ENCODE measurements around the gene CYP2D6.
"Not testable (repeated sequence)": the region's sequence is repeated elsewhere in the genome, so short reads cannot be mapped to it uniquely, and the experiment has no call there.

The CYP2D6 gene

DNA sequence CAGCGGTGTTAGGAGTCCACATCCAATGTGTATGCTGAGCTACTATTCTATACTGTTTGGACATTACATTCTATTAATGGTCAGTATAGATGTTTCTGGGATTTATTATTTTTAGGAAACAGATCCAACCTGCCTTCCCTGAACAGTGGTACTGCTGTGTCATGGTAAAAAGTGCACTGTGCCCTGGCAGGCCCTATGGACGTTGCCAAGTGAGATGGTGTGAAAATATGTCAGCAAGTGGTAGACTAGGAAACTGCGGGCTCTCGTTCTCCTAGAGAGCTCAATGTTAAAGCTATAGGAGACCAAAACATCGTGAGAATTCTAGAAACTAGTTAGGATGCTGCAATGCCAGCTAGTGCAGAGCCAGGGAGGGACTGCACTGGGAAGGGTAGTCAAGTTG lies 26.0 kb upstream of the CYP2D6 start:
- no peak for DNase-seq

DNA sequence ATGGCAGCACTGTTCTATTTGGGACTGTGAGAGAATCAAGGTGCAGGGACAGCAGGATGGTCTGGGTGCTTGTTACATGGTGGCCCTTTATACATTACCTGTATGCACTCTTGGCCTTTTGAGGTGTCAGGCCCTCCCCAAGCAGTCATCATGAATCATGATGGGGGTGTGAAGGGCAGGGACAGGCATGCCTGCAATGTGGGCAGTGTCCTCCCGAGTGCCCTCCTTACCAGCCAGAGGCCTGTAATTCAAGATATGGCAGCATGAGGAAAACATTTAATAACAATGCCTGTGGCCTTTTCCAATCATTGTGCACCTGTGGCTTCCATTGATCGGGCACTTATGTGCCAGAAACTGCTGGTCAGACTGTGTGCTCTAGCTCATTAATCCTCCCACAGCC lies 25.5 kb upstream of the CYP2D6 start:
- no peak for DNase-seq

DNA sequence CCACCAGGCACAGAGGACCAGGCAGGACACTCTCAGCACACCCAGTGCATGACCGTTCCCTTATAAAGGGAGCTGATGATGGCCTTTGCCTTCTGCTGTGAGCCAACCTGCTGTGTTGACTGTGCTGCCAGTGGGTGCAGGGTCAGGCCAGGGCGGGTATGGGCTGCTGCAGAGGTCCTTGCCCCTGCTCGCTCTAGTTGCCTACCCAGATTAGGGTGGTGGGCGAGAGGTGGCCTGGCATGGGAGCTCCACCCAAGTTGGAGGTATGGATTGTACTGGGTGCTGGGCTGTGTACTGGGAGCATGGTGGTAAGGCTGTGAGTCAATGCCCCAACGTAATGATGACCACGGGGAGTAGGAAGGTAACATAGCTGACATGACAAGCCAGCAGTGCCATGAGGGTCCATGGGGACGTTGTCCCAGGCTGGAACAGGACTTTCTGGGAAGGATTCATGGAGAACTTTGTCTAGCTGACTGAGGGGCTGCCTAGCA lies 24.5 kb upstream of the CYP2D6 start:
- no peak for DNase-seq

DNA sequence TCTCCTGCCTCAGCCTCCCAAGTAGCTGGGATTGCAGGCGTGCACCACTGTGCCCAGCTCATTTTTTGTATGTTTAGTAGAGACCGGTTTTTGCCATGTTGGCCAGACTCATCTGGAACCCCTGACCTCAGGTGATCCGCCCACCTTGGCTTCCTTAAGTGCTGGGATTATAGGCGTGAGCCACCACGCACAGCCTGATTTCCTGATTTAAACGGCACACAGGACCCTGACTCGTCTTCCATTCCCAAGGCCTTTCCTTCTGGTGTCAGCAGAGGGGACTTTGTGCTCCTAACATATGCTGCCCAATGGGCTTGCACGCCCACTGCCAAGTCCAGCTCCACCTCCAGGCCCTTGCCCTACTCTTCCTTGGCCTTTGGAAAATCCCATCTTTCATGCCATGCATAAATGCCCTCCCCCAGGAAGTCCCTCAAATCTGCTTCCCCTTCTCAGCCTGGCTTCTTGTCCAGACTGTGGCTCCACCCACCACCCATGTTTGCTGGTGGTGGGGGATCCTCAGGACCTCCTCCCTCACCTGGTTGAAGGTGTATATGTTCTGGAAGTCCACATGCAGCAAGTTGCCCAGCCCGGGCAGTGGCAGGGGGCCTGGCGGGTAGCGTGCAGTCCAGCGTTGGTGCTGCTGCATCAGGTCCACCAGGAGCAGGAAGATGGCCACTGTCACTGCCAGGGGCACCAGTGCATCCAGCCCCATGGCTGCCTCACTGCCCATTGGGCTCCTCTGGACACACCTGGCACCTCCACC lies 23.9 kb upstream of the CYP2D6 start:
- DNase-seq: no peak

DNA sequence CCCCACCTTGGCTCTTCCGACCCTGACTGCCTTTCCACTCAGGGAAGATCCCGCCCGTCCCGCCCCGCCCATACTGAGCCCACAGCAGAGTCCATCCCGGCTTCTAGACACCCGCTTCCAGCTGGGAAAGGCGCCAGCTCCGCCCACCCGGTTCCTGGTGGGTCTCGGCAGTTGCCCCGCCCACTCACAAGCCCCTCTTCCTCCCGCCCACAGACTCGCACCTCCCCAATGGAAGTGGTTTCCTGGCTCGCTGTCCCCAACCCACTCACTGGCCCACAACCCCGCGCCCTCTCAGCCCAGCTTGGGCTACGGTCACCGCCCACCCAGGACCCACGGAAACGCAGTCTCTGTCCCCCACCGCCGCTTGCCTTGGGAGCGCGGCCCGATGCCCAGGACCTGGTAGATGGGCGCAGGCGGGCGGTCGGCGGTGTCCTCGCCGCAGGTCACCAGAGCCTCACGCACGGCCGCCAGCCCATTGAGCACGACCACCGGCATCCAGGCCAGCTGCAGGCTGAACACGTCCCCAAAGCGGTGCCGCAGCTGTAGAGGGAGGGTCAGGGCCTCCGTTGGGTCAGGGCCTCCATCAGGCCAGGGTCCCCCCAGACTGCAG lies 22.2 kb upstream of the CYP2D6 start:
- no peak for DNase-seq

DNA sequence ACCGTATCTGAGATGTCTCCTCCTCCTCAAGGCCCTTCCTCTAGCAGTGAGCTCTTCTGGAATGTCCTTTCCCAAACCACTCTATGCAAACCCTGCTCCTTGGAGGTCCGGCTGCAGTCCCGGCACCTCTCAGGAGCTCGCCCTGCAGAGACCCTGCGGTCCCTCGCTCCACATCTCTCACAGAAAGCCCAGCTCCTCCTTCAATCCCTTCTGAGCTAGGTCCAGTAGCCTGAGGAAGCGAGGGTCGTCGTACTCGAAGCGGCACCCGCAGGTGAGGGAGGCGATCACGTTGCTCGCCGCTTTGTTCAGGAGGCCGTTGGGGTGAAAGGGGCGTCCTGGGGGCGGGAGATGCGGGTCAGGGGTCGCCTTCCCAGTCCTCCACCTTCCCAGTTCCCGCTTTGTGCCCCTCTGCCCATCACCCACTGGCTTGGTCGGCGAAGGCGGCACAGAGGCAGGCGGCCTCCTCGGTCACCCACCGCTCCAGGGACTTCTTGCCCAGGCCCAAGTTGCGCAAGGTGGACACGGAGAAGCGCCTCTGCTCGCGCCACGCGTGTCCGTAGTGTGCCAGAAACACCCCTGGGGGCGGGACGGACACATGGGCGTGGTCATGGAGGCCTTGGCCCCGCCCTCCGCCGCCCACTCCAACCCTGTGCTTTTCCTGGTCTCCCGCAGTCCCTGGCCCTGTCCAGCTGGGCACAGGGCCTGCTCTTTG lies 21.5 kb upstream of the CYP2D6 start:
- DNase-seq: no peak

DNA sequence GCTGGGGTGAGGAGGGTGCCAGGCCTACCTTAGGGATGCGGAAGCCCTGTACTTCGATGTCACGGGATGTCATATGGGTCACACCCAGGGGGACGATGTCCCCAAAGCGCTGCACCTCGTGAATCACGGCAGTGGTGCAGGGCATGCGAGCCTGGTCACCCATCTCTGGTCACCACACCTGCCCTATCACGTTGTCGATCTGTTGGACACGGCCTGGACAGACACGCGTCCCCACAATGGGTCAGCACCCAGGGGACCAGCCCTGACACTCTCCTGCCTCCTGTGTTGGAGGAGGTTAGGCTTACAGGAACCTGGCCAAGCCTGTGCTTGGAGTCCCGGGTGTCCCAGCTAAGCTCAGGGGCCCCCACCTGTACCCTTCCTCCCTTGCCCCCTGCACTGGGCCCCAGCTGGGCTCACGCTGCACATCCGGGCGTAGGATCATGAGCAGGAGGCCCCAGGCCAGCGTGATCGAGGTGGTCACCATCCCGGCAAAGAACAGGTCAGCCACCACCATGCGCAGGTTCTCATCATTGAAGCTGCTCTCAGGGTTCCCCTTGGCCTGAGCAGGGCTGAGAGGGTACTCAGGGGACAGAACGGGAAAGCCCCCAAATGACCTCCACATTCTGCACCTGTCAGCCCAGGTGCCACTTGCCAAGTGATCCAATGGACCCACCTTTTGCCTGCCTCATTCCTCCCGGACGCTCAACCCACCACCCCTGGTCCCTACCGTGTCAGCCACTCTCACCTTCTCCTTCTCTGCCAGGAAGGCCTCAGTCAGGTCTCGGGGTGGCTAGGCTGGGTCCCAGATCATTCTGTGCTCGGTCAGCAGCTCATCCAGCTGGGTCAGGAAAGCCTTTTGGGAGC lies 20.3 kb upstream of the CYP2D6 start:
- DNase-seq: no peak

DNA sequence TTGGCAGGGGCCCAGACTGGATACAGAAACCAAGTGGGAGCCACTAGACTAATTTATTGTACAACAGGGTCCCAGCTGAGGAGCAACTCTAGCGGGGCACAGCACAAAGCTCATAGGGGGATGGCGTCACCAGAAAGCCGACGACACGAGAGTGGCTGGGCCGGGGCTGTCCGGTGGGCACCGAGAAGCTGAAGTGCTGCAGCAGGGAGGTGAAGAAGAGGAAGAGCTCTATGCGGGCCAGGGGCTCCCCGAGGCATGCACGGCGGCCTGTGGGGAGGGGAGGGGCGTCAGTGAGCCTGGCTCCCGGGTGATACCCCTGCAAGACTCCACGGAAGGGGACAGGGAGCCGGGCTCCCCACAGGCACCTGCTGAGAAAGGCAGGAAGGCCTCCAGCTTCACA lies 19.2 kb upstream of the CYP2D6 start:
- DNase-seq: not testable (repeated sequence)

DNA sequence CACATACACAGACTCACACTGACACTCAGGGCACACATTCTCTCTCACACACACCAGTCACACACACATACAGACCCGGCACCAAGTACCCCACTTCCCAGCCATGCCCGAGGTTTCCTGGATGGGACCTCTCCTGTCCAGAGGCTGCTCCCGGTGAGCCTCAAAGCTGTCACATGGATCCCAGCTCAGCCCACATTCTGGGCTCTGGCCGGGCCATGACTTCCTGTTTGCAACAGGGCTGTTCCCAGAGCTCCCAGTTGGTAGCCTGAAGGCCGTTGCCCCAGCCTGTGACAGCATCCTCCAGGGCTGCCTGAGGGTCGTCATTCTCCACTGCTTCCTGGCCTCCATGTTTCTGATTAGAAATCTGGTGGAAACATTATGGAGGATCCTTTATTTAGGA lies 14.6 kb upstream of the CYP2D6 start:
- DNase-seq: no peak

DNA sequence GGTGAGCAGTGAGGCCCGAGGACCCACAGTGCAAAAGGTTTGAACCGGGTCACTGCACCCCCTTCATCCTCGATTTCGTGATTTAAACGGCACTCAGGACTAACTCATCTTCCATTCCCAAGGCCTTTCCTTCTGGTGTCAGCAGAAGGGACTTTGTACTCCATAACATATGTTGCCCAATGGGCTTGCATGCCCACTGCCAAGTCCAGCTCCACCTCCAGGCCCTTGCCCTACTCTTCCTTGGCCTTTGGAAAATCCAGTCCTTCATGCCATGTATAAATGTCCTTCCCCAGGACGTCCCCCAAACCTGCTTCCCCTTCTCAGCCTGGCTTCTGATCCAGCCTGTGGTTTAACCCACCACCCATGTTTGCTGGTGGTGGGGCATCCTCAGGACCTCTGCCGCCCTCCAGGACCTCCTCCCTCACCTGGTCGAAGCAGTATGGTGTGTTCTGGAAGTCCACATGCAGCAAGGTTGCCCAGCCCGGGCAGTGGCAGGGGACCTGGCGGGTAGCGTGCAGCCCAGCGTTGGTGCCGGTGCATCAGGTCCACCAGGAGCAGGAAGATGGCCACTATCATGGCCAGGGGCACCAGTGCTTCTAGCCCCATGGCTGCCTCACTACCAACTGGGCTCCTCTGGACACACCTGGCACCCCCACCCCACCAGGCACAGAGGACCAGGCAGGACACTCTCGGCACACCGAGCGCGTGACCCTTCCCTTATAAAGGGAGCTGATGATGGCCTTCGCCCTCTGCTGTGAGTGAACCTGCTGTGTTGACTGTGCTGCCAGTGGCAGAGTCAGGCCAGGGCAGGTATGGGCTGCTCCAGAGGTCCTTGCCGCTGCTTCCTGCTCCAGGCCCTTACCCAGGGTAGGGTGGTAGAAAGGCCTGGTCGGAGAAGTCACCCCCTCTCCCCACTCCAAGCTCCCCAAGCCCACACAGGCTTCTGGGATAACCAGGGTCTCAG lies 13.5 kb upstream of the CYP2D6 start:
- DNase-seq: not testable (repeated sequence)

DNA sequence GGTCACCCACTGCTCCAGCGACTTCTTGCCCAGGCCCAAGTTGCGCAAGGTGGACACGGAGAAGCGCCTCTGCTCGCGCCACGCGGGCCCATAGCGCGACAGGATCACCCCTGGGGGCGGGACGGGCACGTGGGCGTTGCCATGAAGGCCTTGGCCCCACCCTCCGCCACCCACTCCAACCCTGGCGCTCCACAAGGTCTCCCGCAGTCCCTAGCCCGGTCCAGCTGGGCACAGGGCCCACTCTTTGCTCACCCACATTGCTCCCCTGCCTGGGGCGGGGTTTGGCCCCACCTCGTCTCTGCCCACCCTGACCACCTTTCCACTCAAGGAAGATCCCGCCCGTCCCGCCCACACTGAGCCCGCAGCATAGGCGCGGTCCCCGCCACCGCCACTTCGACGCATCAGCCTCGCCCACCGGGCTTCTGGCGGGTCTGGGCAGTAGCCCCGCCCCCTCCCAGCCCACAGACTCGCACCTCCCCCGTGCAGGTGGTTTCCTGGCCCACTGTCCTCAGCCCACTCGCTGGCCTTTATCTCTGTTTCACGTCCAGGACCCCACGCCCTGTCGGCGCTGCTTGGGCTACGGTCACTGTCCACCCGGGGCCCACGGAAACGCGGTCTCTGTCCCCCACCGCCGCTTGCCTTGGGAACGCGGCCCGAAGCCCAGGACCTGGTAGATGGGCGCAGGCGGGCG lies 12.3 kb upstream of the CYP2D6 start:
- no peak for DNase-seq

DNA sequence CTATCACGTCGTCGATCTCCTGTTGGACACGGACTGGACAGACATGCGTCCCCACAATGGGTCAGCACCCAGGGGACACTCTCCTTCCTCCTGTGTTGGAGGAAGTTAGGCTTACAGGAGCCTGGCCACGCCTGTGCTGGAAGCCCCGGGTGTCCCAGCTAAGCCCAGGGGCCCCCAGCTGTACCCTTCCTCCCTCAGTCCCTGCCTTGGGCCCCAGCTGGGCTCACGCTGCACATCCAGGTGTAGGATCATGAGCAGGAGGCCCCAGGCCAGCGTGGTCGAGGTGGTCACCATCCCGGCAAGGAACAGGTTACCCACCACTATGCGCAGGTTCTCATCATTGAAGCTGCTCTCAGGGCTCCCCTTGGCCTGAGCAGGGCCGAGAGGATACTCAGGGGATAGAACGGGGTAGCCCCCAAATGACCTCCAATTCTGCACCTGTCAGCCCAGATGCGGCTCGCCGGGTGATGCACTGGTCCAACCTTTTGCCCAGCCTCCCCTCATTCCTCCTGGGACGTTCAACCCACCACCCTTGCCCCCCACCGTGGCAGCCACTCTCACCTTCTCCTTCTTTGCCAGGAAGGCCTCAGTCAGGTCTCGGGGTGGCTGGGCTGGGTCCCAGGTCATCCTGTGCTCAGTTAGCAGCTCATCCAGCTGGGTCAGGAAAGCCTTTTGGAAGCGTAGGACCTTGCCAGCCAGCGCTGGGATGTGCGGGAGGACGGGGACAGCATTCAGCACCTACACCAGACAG lies 10.9 kb upstream of the CYP2D6 start:
- DNase-seq: not testable (repeated sequence)

DNA sequence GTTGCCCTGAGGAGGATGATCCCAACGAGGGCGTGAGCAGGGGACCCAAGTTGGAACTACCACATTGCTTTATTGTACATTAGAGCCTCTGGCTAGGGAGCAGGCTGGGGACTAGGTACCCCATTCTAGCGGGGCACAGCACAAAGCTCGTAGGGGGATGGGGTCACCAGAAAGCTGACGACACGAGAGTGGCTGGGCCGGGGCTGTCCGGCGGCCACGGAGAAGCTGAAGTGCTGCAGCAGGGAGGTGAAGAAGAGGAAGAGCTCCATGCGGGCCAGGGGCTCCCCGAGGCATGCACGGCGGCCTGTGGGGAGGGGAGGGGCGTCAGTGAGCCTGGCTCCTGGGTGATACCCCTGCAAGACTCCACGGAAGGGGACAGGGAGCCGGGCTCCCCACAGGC lies 9.5 kb upstream of the CYP2D6 start:
- DNase-seq: not testable (repeated sequence)

DNA sequence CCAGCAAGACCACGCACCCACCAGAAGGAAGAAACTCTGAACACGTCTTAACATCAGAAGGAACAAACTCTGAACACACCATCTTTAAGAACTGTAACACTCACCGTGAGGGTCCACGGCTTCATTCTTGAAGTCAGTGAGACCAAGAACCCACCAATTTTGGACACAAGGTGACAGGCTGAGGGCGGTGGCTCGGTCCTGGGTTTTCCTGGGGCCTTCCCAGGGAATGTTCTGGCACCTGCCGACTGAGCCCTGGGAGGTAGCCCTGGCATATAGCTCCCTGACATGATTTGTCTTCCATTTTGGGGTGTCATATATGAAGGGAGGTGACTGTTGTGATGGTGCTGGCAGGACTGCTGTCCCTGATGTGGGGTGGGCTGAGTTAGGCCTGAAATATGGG lies 8.9 kb upstream of the CYP2D6 start:
- DNase-seq: not testable (repeated sequence)

DNA sequence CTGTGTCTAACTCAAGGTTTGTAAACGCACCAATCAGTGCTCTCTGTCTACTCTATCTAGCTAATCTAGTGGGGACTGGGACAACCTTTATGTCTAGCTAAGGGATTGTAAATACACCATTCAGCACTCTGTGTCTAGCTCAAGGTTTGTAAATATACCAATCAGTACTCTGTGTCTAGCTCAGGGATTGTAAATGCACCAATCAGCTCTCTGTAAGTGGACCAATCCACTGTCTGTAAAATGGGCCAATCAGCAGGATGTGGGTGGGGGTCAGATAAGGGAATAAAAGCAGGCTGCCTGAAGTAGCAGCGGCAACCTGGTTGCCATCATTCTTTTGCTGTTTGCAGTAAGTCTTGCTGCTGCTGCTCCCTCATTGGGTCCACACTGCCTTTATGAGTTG lies 8.4 kb upstream of the CYP2D6 start:
- no peak for DNase-seq

DNA sequence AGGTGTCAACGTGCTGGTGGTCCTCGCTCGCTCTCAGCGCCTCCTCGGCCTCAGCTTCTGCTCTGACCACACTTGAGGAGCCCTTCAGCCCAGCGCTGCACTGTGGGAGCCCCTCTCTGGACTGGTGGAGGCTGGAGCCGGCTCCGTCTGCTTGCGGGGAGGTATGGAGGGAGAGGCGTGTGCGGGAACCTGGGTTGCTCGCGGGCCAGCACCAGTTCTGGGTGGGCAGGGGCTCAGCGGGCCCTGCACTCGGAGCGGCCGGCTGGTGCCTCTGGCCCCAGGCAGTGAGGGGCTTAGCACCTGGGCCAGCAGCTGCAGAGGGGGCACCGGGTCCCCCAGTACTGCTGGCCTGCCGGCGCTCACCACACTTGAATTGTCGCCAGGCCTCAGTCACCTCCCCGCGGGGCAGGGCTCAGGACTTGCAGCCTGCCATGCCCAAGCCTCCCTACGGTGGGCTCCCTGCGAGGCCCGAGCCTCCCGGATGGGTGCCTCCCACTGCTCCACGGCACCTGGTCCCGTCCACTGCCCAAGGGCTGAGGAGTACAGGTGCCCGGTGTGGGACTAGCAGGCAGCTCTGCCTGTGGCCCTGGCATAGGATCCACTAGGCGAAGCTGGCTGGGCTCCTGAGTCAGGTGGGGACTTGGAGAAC lies 7.6 kb upstream of the CYP2D6 start:
- DNase-seq: no peak

DNA sequence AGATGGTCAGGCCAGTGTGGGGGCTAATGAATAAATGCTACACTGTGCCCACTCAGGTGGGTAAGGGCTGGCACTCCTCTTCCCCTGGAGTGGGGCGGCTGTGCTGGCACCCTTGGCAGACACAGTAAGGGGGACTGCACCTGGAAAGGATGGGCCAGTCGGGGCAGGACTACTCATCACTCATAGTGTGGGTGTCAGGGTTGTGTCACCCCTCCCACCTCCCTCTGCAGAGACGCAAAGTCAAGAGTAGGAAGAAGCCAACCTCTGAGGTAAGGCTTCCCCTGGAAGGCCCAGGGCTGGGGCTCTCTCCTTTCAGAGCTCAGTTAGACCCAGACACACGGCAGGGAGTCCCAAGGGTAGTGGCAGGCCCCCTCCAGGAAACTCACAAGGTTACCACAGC lies 5.1 kb upstream of the CYP2D6 start:
- DNase-seq: not testable (repeated sequence)

DNA sequence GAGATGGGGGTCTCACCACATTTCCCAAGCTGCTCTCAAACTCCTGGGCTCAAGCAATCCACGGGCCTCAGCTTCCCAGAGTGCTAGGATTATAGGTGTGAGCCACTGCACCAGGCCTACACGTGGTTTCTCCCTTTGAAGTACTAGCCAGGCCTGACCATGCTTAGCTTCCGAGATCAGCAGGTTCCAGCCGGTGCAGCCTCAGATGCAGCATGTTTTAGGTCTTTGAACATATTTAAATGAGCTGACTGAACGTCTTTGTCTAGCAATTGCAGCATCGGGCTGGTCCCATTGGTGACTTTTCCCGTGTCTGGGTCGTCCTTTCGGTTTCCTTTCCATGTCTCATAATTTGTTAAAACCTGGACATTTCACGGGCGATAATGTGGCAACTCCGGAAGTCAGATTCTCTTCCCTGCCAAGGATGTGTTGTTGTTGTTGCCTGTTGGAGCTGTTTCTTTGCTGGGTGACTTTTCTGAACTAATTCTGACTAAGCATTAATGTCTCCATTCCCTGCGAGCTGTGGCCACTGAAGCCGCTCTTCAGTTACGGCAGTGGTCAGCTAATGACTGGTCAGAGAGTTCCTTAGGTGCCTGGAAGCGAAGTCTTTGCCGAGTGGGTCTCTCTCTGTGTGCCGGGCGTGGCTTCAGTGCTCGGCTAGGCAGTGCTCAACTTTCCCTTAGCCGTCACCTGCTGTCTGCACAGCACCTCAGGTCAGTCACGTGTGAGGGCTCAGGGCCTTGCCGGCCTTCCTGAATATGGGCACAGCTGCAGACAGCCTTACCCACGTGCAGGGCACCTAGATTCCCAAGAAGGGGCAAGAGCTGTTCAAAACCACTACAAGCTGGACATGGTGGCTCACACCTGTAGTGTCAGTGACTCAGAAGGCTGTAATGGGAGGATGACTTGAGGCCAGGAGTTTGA lies 3.8 kb upstream of the CYP2D6 start:
- no peak for DNase-seq

DNA sequence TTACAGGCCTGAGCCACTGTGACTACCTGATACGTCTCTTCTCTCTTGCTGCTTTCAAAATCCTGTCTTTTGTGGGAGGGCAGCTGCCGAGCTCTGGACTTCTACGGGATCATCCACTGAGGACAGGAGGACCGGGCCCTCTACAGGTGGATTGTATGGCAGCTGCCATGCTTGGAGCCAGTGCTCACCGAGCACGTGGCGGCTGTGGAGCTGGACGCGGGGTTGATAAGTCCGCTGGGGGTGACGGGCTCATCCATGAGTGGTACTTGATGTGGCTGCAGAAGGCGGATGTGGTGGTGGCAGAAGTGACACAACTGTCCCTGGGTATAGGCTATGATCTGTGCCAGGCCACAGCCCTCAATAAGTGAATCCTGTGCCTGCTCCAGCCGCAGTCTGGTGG lies 1.8 kb upstream of the CYP2D6 start:
- DNase-seq: no peak
